Gastrocnemius medialis (tissue), 4 donors: ENCODE data around the gene THEM5. TPM values are rescaled to one million over a fixed set of nuclear protein-coding genes. Genes with fewer than 3 reads are reported as not detected.

Experiments used
- ATAC-seq, 2 donors: fragments of 150-250 bp; one replicate each; pipeline ENCODE4 v1.9.1; 2016
- DNase-seq, 2 donors: peaks; one replicate each; pipeline ENCODE4 v3.0.0-alpha.2; 2019
- H3K27ac ChIP-seq, 4 donors: fragments of 200-600 bp; sonication (generic); 1 replicate in 1 of 4; 2 replicates in 3 of 4; pipeline ENCODE4 v1.5.1; 2016 to 2018; ENCODE audit warnings: mild to moderate bottlenecking in 2 of 4, moderate library complexity in 1 of 4
- H3K27me3 ChIP-seq, 3 donors: fragments of 200-600 bp; sonication (generic) in 2 of 3; 1 replicate in 1 of 3; 2 replicates in 2 of 3; pipeline versions ENCODE4 v1.5.1 to v1.6.0; 2016 to 2019; ENCODE audit warnings: mild to moderate bottlenecking in 1 of 3, moderate library complexity in 1 of 3
- H3K36me3 ChIP-seq, 2 donors: fragments of 200-600 bp; sonication (generic) in 1 of 2; one replicate each; pipeline ENCODE4 v1.5.1; 2017 to 2018
- H3K4me1 ChIP-seq, 2 donors: fragments of 200-600 bp; sonication (generic) in 1 of 2; one replicate each; pipeline ENCODE4 v1.5.1; 2016 to 2017; ENCODE audit warnings: mild to moderate bottlenecking in 2 of 2
- H3K4me3 ChIP-seq, 4 donors: fragments of 200-600 bp; sonication (generic) in 3 of 4; 1 replicate in 1 of 4; 2 replicates in 3 of 4; pipeline ENCODE4 v1.5.1; 2016 to 2019; ENCODE audit warnings: mild to moderate bottlenecking in 2 of 4
- H3K9me3 ChIP-seq, 3 donors: fragments of 200-600 bp; sonication (generic) in 2 of 3; 1 replicate in 1 of 3; 2 replicates in 2 of 3; pipeline ENCODE4 v1.5.1; 2016 to 2019
- CTCF ChIP-seq, 5 experiments: fragments of 450-650 bp in 3 of 5; fragments of 200-600 bp in 2 of 5; sonication (generic) in 2 of 5; IDR thresholded peaks in 4 of 5; conservative IDR thresholded peaks in 1 of 5; 1 replicate in 4 of 5; 2 replicates in 1 of 5; pipeline ENCODE4 v1.5.1; 2016 to 2019; ENCODE audit warnings: antibody characterized with exemption in 5 of 5, mild to moderate bottlenecking in 3 of 5, moderate library complexity in 3 of 5
- POLR2A ChIP-seq, 2 donors: fragments of 450-650 bp; IDR thresholded peaks; one replicate each; pipeline ENCODE4 v1.6.1; 2017; ENCODE audit warnings: antibody characterized with exemption in 2 of 2, mild to moderate bottlenecking in 2 of 2, moderate library complexity in 2 of 2
- in situ Hi-C, 4 donors: fragments of 200-750 bp; cut with MboI; loops; one replicate each; pipeline versions ENCODE4 v1.15.0 to v1.8.0; 2017; ENCODE audit warnings: low sequenced_read_pairs in 4 of 4
- intact Hi-C: fragments of 100-400 bp; cut with DNase I; formaldehyde crosslinking; loops from one replicate; pipeline ENCODE4 v1.15.1; 2023; ENCODE audit warnings: low total_unique reads
- total RNA-seq, 4 donors: library from RNA; depleted of rRNA; stranded (reverse); fragments of >200 nt; gene quantifications; one replicate each; pipeline versions ENCODE4 v1.1.0 to v1.2.3, GENCODE V29; 2016

Gene THEM5
- total RNA-seq, 4 donors from 2014 or later = not detected

GRCh38 chr1:151832318-151832980, 21.1 kb downstream of the THEM5 start:
- peak; percentile 67 to 69 for ATAC-seq
- peak; percentile 18 to 39 for TF ChIP-seq POLR2A (IDR thresholded peaks at IDR 0.05)
- TF ChIP-seq CTCF (IDR thresholded peaks at IDR 0.05 in 4 of 5, conservative IDR thresholded peaks at IDR 0.05 in 1 of 5) = peak in 1 of 5 experiments; percentile 33
- Histone ChIP-seq H3K9me3 (no peaks in the 10 kb centered on the region), H3K36me3 (no peaks in the 10 kb centered on the region), H3K27ac (peak overlapping the region; percentile 98 to 99 (median 99)), H3K27me3 (peaks cover 0 to 6% (median 2%) of the 10 kb centered on the region in 3 donors), H3K4me3 (peak overlapping the region in 1 of 4 donors; percentile 84), H3K4me1 (peaks cover 46 to 47% of the 10 kb centered on the region in 2 donors)
- intact Hi-C loops = loop anchor here (1.0 to 10.0 kb wide), 6 partner anchors 42 to 1802 kb away; partner anchors contain the start of genes CHTOP, TDRKH, TUFT1 and ZNF687
- DNase-seq = peak; percentile 96 to 99
- in situ Hi-C loops = loop anchor here (10.0 to 25.0 kb wide), 3 partner anchors 220 to 245 kb away; partner anchors contain the start of gene SNX27 (in 1 of the 4)

GRCh38 chr1:151831605-151832004, 21.9 kb downstream of the THEM5 start, which contains the start of gene RORC:
TSS of gene RORC (minus strand) at chr1:151831802. CDS start at chr1:151831764, 38 bp downstream.
- H3K36me3 ChIP-seq = no peaks in the 10 kb centered on the region
- in situ Hi-C loops (loop anchor here (10.0 to 25.0 kb wide), 3 partner anchors 219 to 244 kb away; partner anchors contain the start of gene SNX27 (in 1 of the 4)), intact Hi-C loops (loop anchor here (1.0 to 10.0 kb wide), 6 partner anchors 41 to 1803 kb away; partner anchors contain the start of genes CHTOP, TDRKH, TUFT1 and ZNF687)
- peak; percentile 62 to 72 for ATAC-seq
- no peaks in the 10 kb centered on the region for H3K9me3 ChIP-seq
- TF ChIP-seq POLR2A (IDR thresholded peaks at IDR 0.05) = peak; percentile 82 to 88
- TF ChIP-seq CTCF (IDR thresholded peaks at IDR 0.05 in 4 of 5, conservative IDR thresholded peaks at IDR 0.05 in 1 of 5) = no peak
- H3K4me3 ChIP-seq = peak within 1 kb of the TSS; percentile 73 to 84 (median 76)
- H3K27ac ChIP-seq = peak within 1 kb of the TSS; percentile 98 to 99 (median 99)
- H3K4me1 ChIP-seq = peaks cover 49 to 55% of the 10 kb centered on the region in 2 donors
- H3K27me3 ChIP-seq = no peaks in the 10 kb centered on the region
- peak; percentile 89 to 94 for DNase-seq

GRCh38 chr1:151831256-151831591, 22.3 kb downstream of the THEM5 start:
- Histone ChIP-seq H3K9me3 (no peaks in the 10 kb centered on the region), H3K27me3 (no peaks in the 10 kb centered on the region), H3K4me3 (peak overlapping the region; percentile 73 to 84 (median 76)), H3K4me1 (peaks cover 51 to 58% of the 10 kb centered on the region in 2 donors), H3K36me3 (no peaks in the 10 kb centered on the region), H3K27ac (peak overlapping the region; percentile 98 to 99 (median 99))
- TF ChIP-seq POLR2A (IDR thresholded peaks at IDR 0.05) (peak in 1 of 2 donors; percentile 2), CTCF (IDR thresholded peaks at IDR 0.05 in 4 of 5, conservative IDR thresholded peaks at IDR 0.05 in 1 of 5) (no peak)
- in situ Hi-C loops (loop anchor here (10.0 to 25.0 kb wide), 3 partner anchors 219 to 244 kb away; partner anchors contain the start of gene SNX27 (in 1 of the 4)), intact Hi-C loops (loop anchor here (5.0 to 10.0 kb wide), 4 partner anchors 289 to 1804 kb away; partner anchors contain the start of genes CHTOP, TUFT1 and ZNF687)
- peak in 1 of 2 donors; percentile 28 for ATAC-seq
- no peak for DNase-seq

GRCh38 chr1:151830055-151830454, 23.5 kb downstream of the THEM5 start:
- DNase-seq (no peak), ATAC-seq (no peak)
- H3K4me3 ChIP-seq = peak overlapping the region; percentile 73 to 84 (median 76)
- peaks cover 58 to 68% of the 10 kb centered on the region in 2 donors for H3K4me1 ChIP-seq
- TF ChIP-seq CTCF (IDR thresholded peaks at IDR 0.05 in 4 of 5, conservative IDR thresholded peaks at IDR 0.05 in 1 of 5) (no peak), POLR2A (IDR thresholded peaks at IDR 0.05) (no peak)
- H3K36me3 ChIP-seq = no peaks in the 10 kb centered on the region
- peak overlapping the region; percentile 98 to 99 (median 99) for H3K27ac ChIP-seq
- intact Hi-C loops (loop anchor here (5.0 to 10.0 kb wide), 4 partner anchors 288 to 1805 kb away; partner anchors contain the start of genes CHTOP, TUFT1 and ZNF687), in situ Hi-C loops (loop anchor here (10.0 to 25.0 kb wide), 3 partner anchors 218 to 243 kb away; partner anchors contain the start of gene SNX27 (in 1 of the 4))
- H3K27me3 ChIP-seq = no peaks in the 10 kb centered on the region
- no peaks in the 10 kb centered on the region for H3K9me3 ChIP-seq
